Stomach (tissue), 4 donors: ENCODE data around the gene ETV6.

Source experiments
- EP300 ChIP-seq: sonication (generic); formaldehyde crosslinking; IDR thresholded peaks from one replicate; pipeline ENCODE4 v1.6.1; 2017; ENCODE audit warnings: antibody characterized with exemption
- POLR2A ChIP-seq, 4 donors: fragments of 450-650 bp; IDR thresholded peaks; one replicate each; pipeline ENCODE4 v1.6.1; 2016; ENCODE audit warnings: antibody characterized with exemption in 4 of 4, control low read depth in 2 of 4, mild to moderate bottlenecking in 1 of 4, moderate library complexity in 1 of 4
- POLR2AphosphoS5 ChIP-seq, 3 donors: sonication (generic); formaldehyde crosslinking; IDR thresholded peaks; one replicate each; pipeline ENCODE4 v1.6.1; 2016; ENCODE audit warnings: antibody characterized with exemption in 3 of 3
- TF ChIP-seq, protein P1 (sequence below), 7 experiments: fragments of 450-650 bp in 4 of 7; fragments of 200-600 bp in 3 of 7; sonication (generic) in 3 of 7; IDR thresholded peaks; one replicate each; pipeline ENCODE4 v1.5.1; 2016 to 2019; ENCODE audit warnings: antibody characterized with exemption in 7 of 7, control low read depth in 2 of 7, mild to moderate bottlenecking in 1 of 7

- TF ChIP-seq, protein P1, sequence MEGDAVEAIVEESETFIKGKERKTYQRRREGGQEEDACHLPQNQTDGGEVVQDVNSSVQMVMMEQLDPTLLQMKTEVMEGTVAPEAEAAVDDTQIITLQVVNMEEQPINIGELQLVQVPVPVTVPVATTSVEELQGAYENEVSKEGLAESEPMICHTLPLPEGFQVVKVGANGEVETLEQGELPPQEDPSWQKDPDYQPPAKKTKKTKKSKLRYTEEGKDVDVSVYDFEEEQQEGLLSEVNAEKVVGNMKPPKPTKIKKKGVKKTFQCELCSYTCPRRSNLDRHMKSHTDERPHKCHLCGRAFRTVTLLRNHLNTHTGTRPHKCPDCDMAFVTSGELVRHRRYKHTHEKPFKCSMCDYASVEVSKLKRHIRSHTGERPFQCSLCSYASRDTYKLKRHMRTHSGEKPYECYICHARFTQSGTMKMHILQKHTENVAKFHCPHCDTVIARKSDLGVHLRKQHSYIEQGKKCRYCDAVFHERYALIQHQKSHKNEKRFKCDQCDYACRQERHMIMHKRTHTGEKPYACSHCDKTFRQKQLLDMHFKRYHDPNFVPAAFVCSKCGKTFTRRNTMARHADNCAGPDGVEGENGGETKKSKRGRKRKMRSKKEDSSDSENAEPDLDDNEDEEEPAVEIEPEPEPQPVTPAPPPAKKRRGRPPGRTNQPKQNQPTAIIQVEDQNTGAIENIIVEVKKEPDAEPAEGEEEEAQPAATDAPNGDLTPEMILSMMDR (IDR thresholded peaks at IDR 0.05) = no peak
- no peak for TF ChIP-seq POLR2AphosphoS5 (IDR thresholded peaks at IDR 0.05)
- TF ChIP-seq POLR2A (IDR thresholded peaks at IDR 0.05) = no peak
- no peak for TF ChIP-seq EP300
These were observed 19.1 kb downstream of the ETV6 start for GRCh38 chr12:11668611-11669010.
